ENCODE results near the gene TPPP. TPM values are rescaled to one million over a fixed set of nuclear protein-coding genes. Genes with fewer than 3 reads are reported as not detected.
"Not testable (repeated sequence)": the region's sequence is repeated elsewhere in the genome, so short reads cannot be mapped to it uniquely, and the experiment has no call there.

Gene TPPP
- total and polyA plus RNA-seq, 2 donors (not counting 1 experiment from before 2014, with no cell fraction given) = 0.06 TPM; not detected in 1

DNA sequence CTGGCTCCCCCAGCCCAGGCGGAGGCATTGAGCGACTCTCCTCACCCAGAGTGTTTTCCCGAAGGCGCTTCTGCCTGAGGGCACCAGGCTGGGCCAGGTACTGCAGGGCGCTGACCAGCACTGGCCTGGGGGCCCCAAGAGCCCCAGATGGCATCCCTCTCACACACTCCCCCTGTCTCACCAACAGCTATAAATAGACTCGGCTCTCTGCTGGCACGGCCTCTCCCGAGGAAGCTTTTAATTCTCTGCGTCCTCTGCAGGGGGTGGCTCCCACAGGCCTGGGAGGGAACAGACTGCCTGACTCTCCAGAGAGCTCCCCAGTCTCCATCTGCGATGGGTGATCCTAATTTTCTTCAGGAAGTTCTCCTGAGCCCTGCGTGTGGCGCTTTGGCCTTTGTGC is 2.9 kb downstream of the TPPP start:
- H3K36me3 ChIP-seq (replicated peaks in 1 of 2; ENCODE audit: control extremely low read depth in 1 of 2, control insufficient read depth in 1 of 2, extremely low read depth in 1 of 2, insufficient read depth in 2 of 2, low read length in 1 of 2); POLR2A ChIA-PET; CTCF ChIA-PET; H3K4me2 ChIP-seq (replicated peaks; ENCODE audit: low read depth, low read length, poor library complexity, severe bottlenecking); H2AFZ ChIP-seq (ENCODE audit: insufficient read depth, low read depth, low read length, poor library complexity, severe bottlenecking); DNase-seq; H3K9ac ChIP-seq (ENCODE audit: low read length); H3K4me3 Mint-ChIP-seq; H3K27ac ChIP-seq (ENCODE audit: low read length in 2 of 2); H3K9me3 Mint-ChIP-seq (ENCODE audit: insufficient read depth); H4K20me1 ChIP-seq (ENCODE audit: control insufficient read depth, insufficient read depth, low read length, poor library complexity, severe bottlenecking); H3K4me3 ChIP-seq (ENCODE audit: control extremely low read depth in 1 of 5, extremely low read depth in 1 of 5, insufficient read depth in 1 of 5, low read depth in 2 of 5, low read length in 4 of 5); H3K79me2 ChIP-seq (ENCODE audit: control insufficient read depth, insufficient read depth, low read length); H3K27me3 Mint-ChIP-seq; H3K9me3 ChIP-seq (ENCODE audit: control extremely low read depth in 1 of 3, control insufficient read depth in 2 of 3, insufficient read depth in 1 of 3, low read length in 2 of 3); H3K27ac Mint-ChIP-seq; ATAC-seq (ENCODE audit: low read depth); H3K4me1 Mint-ChIP-seq; intact Hi-C loops (cut with micrococcal nuclease): not testable (repeated sequence)
- Histone ChIP-seq H3K4me1 (ENCODE audit: control insufficient read depth in 2 of 2, insufficient read depth in 2 of 2, low read length in 2 of 2) (peaks cover 8 to 13% of the 10 kb centered on the region in 2 donors), H3K27me3 (replicated peaks in 1 of 4; ENCODE audit: control extremely low read depth in 1 of 4, control insufficient read depth in 3 of 4, insufficient read depth in 4 of 4, low read length in 3 of 4) (peaks cover 0 to 15% (median 1%) of the 10 kb centered on the region in 4 experiments)
- WGBS (ENCODE audit: insufficient coverage) = no CpG with 5 or more reads among the region's 12 CpGs

- H3K4me3 ChIP-seq (ENCODE audit: control extremely low read depth in 1 of 5, extremely low read depth in 1 of 5, insufficient read depth in 1 of 5, low read depth in 2 of 5, low read length in 4 of 5); CTCF ChIA-PET; H3K36me3 ChIP-seq (replicated peaks in 1 of 2; ENCODE audit: control extremely low read depth in 1 of 2, control insufficient read depth in 1 of 2, extremely low read depth in 1 of 2, insufficient read depth in 2 of 2, low read length in 1 of 2); H3K9me3 ChIP-seq (ENCODE audit: control extremely low read depth in 1 of 3, control insufficient read depth in 2 of 3, insufficient read depth in 1 of 3, low read length in 2 of 3); H3K27me3 Mint-ChIP-seq; H3K27ac ChIP-seq (ENCODE audit: low read length in 2 of 2); H3K4me1 Mint-ChIP-seq; H3K9me3 Mint-ChIP-seq (ENCODE audit: insufficient read depth); H4K20me1 ChIP-seq (ENCODE audit: control insufficient read depth, insufficient read depth, low read length, poor library complexity, severe bottlenecking); DNase-seq; H3K4me1 ChIP-seq (ENCODE audit: control insufficient read depth in 2 of 2, insufficient read depth in 2 of 2, low read length in 2 of 2); H2AFZ ChIP-seq (ENCODE audit: insufficient read depth, low read depth, low read length, poor library complexity, severe bottlenecking); H3K9ac ChIP-seq (ENCODE audit: low read length); H3K4me2 ChIP-seq (replicated peaks; ENCODE audit: low read depth, low read length, poor library complexity, severe bottlenecking); POLR2A ChIA-PET; intact Hi-C loops (cut with micrococcal nuclease); H3K27ac Mint-ChIP-seq; H3K4me3 Mint-ChIP-seq; ATAC-seq (ENCODE audit: low read depth); H3K79me2 ChIP-seq (ENCODE audit: control insufficient read depth, insufficient read depth, low read length): not testable (repeated sequence)
- peaks cover 0 to 18% (median 3%) of the 10 kb centered on the region in 4 experiments for H3K27me3 ChIP-seq (replicated peaks in 1 of 4; ENCODE audit: control extremely low read depth in 1 of 4, control insufficient read depth in 3 of 4, insufficient read depth in 4 of 4, low read length in 3 of 4)
- WGBS (ENCODE audit: insufficient coverage) = 94% methylated on average over 16 of the region's 30 CpGs
Measured at GRCh38 chr5:688348-689010, 4.7 kb downstream of the TPPP start.

GRCh38 chr5:686936-687335 is 6.2 kb downstream of the TPPP start:
- H3K4me3 Mint-ChIP-seq; intact Hi-C loops (cut with micrococcal nuclease): not testable (repeated sequence)

DNA sequence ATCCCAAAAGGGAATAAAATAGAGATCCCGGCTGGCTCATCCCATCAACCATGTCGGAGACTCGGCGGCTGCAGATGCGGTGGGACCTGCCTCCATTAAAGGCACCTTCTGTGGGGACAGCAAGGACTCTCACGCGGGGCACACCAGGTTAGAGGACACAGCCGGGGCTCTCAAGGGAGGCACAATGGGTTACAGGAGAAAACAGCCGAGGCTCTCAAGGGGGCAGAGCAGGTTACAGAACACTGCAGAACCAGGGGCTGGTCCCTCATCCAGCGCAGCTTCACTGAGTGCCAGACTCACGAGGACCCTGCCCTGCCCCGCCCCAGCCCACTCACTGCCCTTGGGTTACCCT is 7.0 kb downstream of the TPPP start:
- H4K20me1 ChIP-seq (ENCODE audit: control insufficient read depth, insufficient read depth, low read length, poor library complexity, severe bottlenecking); H3K36me3 ChIP-seq (replicated peaks in 1 of 2; ENCODE audit: control extremely low read depth in 1 of 2, control insufficient read depth in 1 of 2, extremely low read depth in 1 of 2, insufficient read depth in 2 of 2, low read length in 1 of 2); H3K4me2 ChIP-seq (replicated peaks; ENCODE audit: low read depth, low read length, poor library complexity, severe bottlenecking); H2AFZ ChIP-seq (ENCODE audit: insufficient read depth, low read depth, low read length, poor library complexity, severe bottlenecking); H3K4me1 Mint-ChIP-seq; CTCF ChIA-PET; intact Hi-C loops (cut with micrococcal nuclease); ATAC-seq (ENCODE audit: low read depth); H3K27me3 Mint-ChIP-seq; H3K9ac ChIP-seq (ENCODE audit: low read length); H3K9me3 ChIP-seq (ENCODE audit: control extremely low read depth in 1 of 3, control insufficient read depth in 2 of 3, insufficient read depth in 1 of 3, low read length in 2 of 3); H3K27ac ChIP-seq (ENCODE audit: low read length in 2 of 2); H3K27ac Mint-ChIP-seq; H3K4me3 Mint-ChIP-seq; H3K4me3 ChIP-seq (ENCODE audit: control extremely low read depth in 1 of 5, extremely low read depth in 1 of 5, insufficient read depth in 1 of 5, low read depth in 2 of 5, low read length in 4 of 5); H3K79me2 ChIP-seq (ENCODE audit: control insufficient read depth, insufficient read depth, low read length); H3K4me1 ChIP-seq (ENCODE audit: control insufficient read depth in 2 of 2, insufficient read depth in 2 of 2, low read length in 2 of 2); POLR2A ChIA-PET; H3K9me3 Mint-ChIP-seq (ENCODE audit: insufficient read depth); DNase-seq: not testable (repeated sequence)
- WGBS (ENCODE audit: insufficient coverage) = 90% methylated on average over 2 of the region's 12 CpGs
- H3K27me3 ChIP-seq (replicated peaks in 1 of 4; ENCODE audit: control extremely low read depth in 1 of 4, control insufficient read depth in 3 of 4, insufficient read depth in 4 of 4, low read length in 3 of 4) = peaks cover 0 to 12% (median 2%) of the 10 kb centered on the region in 4 experiments

More at GRCh38 chr5:686936-687335, 6.2 kb downstream of the TPPP start:
- H3K4me3 ChIP-seq (ENCODE audit: control extremely low read depth in 1 of 5, extremely low read depth in 1 of 5, insufficient read depth in 1 of 5, low read depth in 2 of 5, low read length in 4 of 5); H3K27ac Mint-ChIP-seq; ATAC-seq (ENCODE audit: low read depth); H2AFZ ChIP-seq (ENCODE audit: insufficient read depth, low read depth, low read length, poor library complexity, severe bottlenecking); DNase-seq; H3K79me2 ChIP-seq (ENCODE audit: control insufficient read depth, insufficient read depth, low read length); H4K20me1 ChIP-seq (ENCODE audit: control insufficient read depth, insufficient read depth, low read length, poor library complexity, severe bottlenecking); H3K27me3 Mint-ChIP-seq; POLR2A ChIA-PET; H3K9me3 ChIP-seq (ENCODE audit: control extremely low read depth in 1 of 3, control insufficient read depth in 2 of 3, insufficient read depth in 1 of 3, low read length in 2 of 3); H3K9ac ChIP-seq (ENCODE audit: low read length); H3K4me1 Mint-ChIP-seq; H3K36me3 ChIP-seq (replicated peaks in 1 of 2; ENCODE audit: control extremely low read depth in 1 of 2, control insufficient read depth in 1 of 2, extremely low read depth in 1 of 2, insufficient read depth in 2 of 2, low read length in 1 of 2); H3K9me3 Mint-ChIP-seq (ENCODE audit: insufficient read depth); H3K4me1 ChIP-seq (ENCODE audit: control insufficient read depth in 2 of 2, insufficient read depth in 2 of 2, low read length in 2 of 2); H3K4me2 ChIP-seq (replicated peaks; ENCODE audit: low read depth, low read length, poor library complexity, severe bottlenecking); H3K27ac ChIP-seq (ENCODE audit: low read length in 2 of 2); CTCF ChIA-PET: not testable (repeated sequence)
- H3K27me3 ChIP-seq (replicated peaks in 1 of 4; ENCODE audit: control extremely low read depth in 1 of 4, control insufficient read depth in 3 of 4, insufficient read depth in 4 of 4, low read length in 3 of 4) = peaks cover 0 to 12% (median 2%) of the 10 kb centered on the region in 4 experiments
- WGBS (ENCODE audit: insufficient coverage) = 77% methylated on average over 5 of the region's 12 CpGs

All from B cell (primary cell).